Measurements from ENCODE around the gene NEK11. TPM values are rescaled to one million over a fixed set of nuclear protein-coding genes. Genes with fewer than 3 reads are reported as not detected.

The NEK11 gene
- polyA plus RNA-seq, 1 donor from 2014 or later = 6.1 TPM

DNA sequence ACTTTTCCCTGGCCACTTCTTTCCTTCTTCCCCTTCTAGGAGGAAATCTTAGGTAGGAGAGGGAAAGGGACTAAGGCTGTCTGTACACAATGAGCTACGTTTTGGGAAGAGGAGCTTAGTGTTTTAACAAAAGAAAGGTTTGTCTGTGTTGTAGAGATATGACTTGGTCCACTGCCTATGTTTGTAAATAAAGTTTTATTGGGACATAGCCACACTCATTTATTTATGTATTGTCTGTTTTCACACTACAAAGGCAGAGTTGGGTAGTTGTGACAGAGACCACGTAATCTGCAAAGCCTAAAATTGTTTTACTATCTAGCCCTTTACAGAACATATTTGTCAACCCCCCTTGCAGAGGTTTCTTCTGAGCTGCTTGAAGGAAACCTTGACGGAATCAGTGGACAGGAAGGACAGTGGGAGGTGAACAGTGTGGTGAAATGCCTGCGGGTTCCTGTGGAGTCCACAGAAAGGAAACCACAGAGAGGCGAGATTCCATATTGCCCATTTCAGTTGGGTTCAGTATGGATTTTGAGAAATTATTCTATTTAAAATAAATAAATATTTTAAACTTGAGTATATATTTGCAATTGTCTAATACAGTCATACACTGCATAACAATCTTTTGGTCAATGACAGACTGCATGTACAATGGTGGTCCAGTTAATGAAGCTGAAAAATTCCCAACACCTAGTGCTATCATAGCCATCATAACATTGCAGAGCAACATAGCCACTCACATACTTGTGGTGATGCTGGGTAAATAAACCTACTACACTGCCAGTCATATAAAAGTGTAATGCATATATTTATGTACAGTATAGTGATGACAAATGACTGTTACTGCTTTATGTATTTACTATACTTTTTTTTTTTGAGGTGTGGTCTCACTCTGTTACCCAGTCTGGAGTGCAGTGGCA, 197.0 kb downstream of the NEK11 start:
- Histone ChIP-seq H3K4me3 (ENCODE audit: low read length) (no peak overlapping the region), H3K36me3 (ENCODE audit: insufficient read depth, low read length) (no peaks in the 10 kb centered on the region), H3F3A (ENCODE audit: insufficient read depth, low read length, poor library complexity, severe bottlenecking) (no peaks in the 10 kb centered on the region), H4K20me1 (ENCODE audit: insufficient read depth) (no peaks in the 10 kb centered on the region), H3K9me2 (ENCODE audit: insufficient read depth, low read length) (no peaks in the 10 kb centered on the region), H3K79me2 (replicated peaks; ENCODE audit: insufficient read depth, low read length) (no peaks in the 10 kb centered on the region), H3K27ac (ENCODE audit: low read length) (no peak overlapping the region), H2AFZ (ENCODE audit: low read depth, low read length) (no peak overlapping the region), H3K9ac (ENCODE audit: low read length) (no peak overlapping the region), H3K4me2 (ENCODE audit: low read length) (no peak overlapping the region), H3K9me3 (ENCODE audit: low read length) (no peaks in the 10 kb centered on the region), H3K27me3 (ENCODE audit: insufficient read depth, low read depth, low read length) (no peaks in the 10 kb centered on the region)
- TF ChIP-seq CTCF (IDR thresholded peaks at IDR 0.05; ENCODE audit: poor library complexity, severe bottlenecking) (no peak), POLR2AphosphoS5 (IDR thresholded peaks at IDR 0.05) (no peak), SMC3 (conservative IDR thresholded peaks at IDR 0.05; ENCODE audit: poor library complexity) (no peak), TAF1 (IDR thresholded peaks at IDR 0.05; ENCODE audit: low read depth) (no peak), EP300 (conservative IDR thresholded peaks at IDR 0.05; ENCODE audit: poor library complexity, severe bottlenecking) (no peak), MXI1 (conservative IDR thresholded peaks at IDR 0.05; ENCODE audit: poor library complexity, severe bottlenecking) (no peak), EZH2 (IDR thresholded peaks at IDR 0.05; ENCODE audit: borderline replicate concordance, insufficient read depth, low read length, poor library complexity, severe bottlenecking) (no peak), RAD21 (conservative IDR thresholded peaks at IDR 0.05) (no peak)
- TF ChIP-seq, protein P1, sequence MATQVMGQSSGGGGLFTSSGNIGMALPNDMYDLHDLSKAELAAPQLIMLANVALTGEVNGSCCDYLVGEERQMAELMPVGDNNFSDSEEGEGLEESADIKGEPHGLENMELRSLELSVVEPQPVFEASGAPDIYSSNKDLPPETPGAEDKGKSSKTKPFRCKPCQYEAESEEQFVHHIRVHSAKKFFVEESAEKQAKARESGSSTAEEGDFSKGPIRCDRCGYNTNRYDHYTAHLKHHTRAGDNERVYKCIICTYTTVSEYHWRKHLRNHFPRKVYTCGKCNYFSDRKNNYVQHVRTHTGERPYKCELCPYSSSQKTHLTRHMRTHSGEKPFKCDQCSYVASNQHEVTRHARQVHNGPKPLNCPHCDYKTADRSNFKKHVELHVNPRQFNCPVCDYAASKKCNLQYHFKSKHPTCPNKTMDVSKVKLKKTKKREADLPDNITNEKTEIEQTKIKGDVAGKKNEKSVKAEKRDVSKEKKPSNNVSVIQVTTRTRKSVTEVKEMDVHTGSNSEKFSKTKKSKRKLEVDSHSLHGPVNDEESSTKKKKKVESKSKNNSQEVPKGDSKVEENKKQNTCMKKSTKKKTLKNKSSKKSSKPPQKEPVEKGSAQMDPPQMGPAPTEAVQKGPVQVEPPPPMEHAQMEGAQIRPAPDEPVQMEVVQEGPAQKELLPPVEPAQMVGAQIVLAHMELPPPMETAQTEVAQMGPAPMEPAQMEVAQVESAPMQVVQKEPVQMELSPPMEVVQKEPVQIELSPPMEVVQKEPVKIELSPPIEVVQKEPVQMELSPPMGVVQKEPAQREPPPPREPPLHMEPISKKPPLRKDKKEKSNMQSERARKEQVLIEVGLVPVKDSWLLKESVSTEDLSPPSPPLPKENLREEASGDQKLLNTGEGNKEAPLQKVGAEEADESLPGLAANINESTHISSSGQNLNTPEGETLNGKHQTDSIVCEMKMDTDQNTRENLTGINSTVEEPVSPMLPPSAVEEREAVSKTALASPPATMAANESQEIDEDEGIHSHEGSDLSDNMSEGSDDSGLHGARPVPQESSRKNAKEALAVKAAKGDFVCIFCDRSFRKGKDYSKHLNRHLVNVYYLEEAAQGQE (IDR thresholded peaks at IDR 0.05; ENCODE audit: borderline replicate concordance) = no peak

DNA sequence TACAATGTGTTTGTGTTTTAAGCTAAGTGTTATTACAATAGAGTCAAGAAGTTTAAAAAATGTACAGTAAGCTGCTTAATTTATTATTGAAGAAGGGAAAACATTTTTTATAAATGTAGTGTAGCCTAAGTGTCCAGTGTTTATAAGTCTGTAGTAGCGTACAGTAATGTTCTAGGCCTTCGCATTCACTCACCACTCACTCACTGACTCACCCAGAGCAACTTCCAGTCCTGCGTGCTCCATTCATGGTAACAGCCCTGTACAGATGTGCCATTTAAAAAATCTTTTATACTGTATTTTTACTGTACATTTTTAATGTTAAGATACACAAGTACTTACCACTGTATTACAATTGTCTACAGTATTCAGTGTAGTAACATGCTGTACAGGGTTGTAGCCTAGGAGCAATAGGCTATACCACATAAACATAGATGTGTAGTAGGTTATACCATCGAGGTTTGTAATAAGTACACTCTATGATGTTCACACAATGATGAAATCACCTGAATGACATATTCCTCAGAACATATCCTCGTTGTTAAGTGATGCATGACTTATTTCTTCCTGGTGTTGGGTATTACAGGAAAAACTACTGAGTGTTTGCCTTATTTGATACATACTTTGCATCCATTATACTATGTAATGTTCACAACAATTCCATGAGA, 198.3 kb downstream of the NEK11 start:
- H3F3A ChIP-seq (ENCODE audit: insufficient read depth, low read length, poor library complexity, severe bottlenecking) = no peaks in the 10 kb centered on the region
- no peak overlapping the region for H2AFZ ChIP-seq (ENCODE audit: low read depth, low read length)
- no peaks in the 10 kb centered on the region for H3K79me2 ChIP-seq (replicated peaks; ENCODE audit: insufficient read depth, low read length)
- no peak overlapping the region for H3K4me3 ChIP-seq (ENCODE audit: low read length)
- H3K9me3 ChIP-seq (ENCODE audit: low read length) = no peaks in the 10 kb centered on the region
- no peak overlapping the region for H3K4me2 ChIP-seq (ENCODE audit: low read length)
- H4K20me1 ChIP-seq (ENCODE audit: insufficient read depth) = no peaks in the 10 kb centered on the region
- H3K27me3 ChIP-seq (ENCODE audit: insufficient read depth, low read depth, low read length) = no peaks in the 10 kb centered on the region
- H3K9me2 ChIP-seq (ENCODE audit: insufficient read depth, low read length) = no peaks in the 10 kb centered on the region
- TF ChIP-seq RAD21 (conservative IDR thresholded peaks at IDR 0.05) (no peak), POLR2AphosphoS5 (IDR thresholded peaks at IDR 0.05) (no peak), MXI1 (conservative IDR thresholded peaks at IDR 0.05; ENCODE audit: poor library complexity, severe bottlenecking) (no peak), TAF1 (IDR thresholded peaks at IDR 0.05; ENCODE audit: low read depth) (no peak)
- H3K9ac ChIP-seq (ENCODE audit: low read length) = no peak overlapping the region
- H3K36me3 ChIP-seq (ENCODE audit: insufficient read depth, low read length) = no peaks in the 10 kb centered on the region
- no peak overlapping the region for H3K27ac ChIP-seq (ENCODE audit: low read length)
